ENCODE data around the gene ATP6V0A4. TPM values are rescaled to one million over a fixed set of nuclear protein-coding genes. Genes with fewer than 3 reads are reported as not detected.
A peak's percentile ranks its signal among the peaks of the same experiment; 100 is the strongest.
"Not testable (repeated sequence)": the region's sequence is repeated elsewhere in the genome, so short reads cannot be mapped to it uniquely, and the experiment has no call there.

The ATP6V0A4 gene
- polyA plus RNA-seq, 1 donor = 0.12 TPM

DNA sequence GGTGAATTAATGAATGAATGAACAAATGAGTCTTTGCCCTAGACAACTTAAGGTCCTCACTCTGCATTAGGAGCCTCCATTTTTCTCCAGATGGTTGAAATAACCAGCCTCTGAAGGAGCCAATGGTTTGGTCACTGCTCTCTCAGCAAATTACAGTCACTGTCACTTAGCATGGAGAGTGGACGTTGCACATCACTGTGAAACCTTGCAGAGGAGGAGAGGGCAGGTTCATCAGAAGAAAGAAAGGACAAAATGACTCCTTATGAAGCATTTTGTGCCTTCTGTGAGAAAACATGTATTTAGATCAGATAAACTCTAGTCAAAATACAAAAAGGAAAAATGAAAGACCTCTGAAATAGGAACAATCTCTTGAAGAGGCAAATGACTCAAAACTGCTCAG, 6.6 kb upstream of the ATP6V0A4 start:
- Histone ChIP-seq H3K27ac (ENCODE audit: low read length) (no peak overlapping the region), H3K9me3 (ENCODE audit: control insufficient read depth, low read depth, low read length) (no peaks in the 10 kb centered on the region), H3K27me3 (ENCODE audit: control insufficient read depth, insufficient read depth, low read length) (peaks cover 2% of the 10 kb centered on the region), H3K4me3 (ENCODE audit: low read length) (no peak overlapping the region), H3K36me3 (ENCODE audit: control insufficient read depth, insufficient read depth, low read length) (no peaks in the 10 kb centered on the region), H3K4me1 (ENCODE audit: control insufficient read depth, insufficient read depth, low read length) (peaks cover 2% of the 10 kb centered on the region)
- no peak for DNase-seq
- no CpG with 5 or more reads among the region's 1 CpG for WGBS (ENCODE audit: insufficient coverage, low lambda C conversion rate)

GRCh38 chr7:138802706-138803105, 4.7 kb upstream of the ATP6V0A4 start:
- no peak for DNase-seq
- Histone ChIP-seq H3K27me3 (ENCODE audit: control insufficient read depth, insufficient read depth, low read length) (peaks cover 2% of the 10 kb centered on the region), H3K4me3 (ENCODE audit: low read length) (no peak overlapping the region), H3K9me3 (ENCODE audit: control insufficient read depth, low read depth, low read length) (no peaks in the 10 kb centered on the region), H3K27ac (ENCODE audit: low read length) (no peak overlapping the region), H3K36me3 (ENCODE audit: control insufficient read depth, insufficient read depth, low read length) (no peaks in the 10 kb centered on the region), H3K4me1 (ENCODE audit: control insufficient read depth, insufficient read depth, low read length) (peaks cover 2% of the 10 kb centered on the region)
- no CpG with 5 or more reads among the region's 18 CpGs for WGBS (ENCODE audit: insufficient coverage, low lambda C conversion rate)

DNA sequence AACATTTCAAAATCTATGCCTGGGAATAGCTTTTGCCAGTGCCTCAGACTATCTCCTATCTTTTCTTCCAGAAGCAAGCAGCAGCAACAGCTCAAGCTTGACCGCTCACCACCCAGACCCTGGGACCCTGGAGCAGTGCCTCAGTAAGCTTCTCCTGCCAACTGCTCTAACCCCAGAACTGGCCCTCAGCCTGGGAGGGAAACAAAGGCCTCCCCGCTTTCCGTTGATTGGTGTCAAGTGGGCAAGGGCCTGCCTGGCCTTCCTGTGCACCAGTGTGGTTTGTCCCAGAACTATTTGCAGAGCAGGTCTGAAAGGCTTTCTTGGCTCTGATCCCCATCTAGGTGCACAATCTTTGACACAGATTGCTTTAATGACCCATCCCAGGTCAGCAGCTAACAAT, 3.3 kb upstream of the ATP6V0A4 start:
- H3K27ac ChIP-seq (ENCODE audit: low read length) = no peak overlapping the region
- WGBS (ENCODE audit: insufficient coverage, low lambda C conversion rate) = no CpG with 5 or more reads among the region's 3 CpGs
- no peak for DNase-seq

GRCh38 chr7:138799336-138800000, 1.5 kb upstream of the ATP6V0A4 start:
- peak in 1 of 2 donors; percentile 35 for DNase-seq
- Histone ChIP-seq H3K27me3 (ENCODE audit: control insufficient read depth, insufficient read depth, low read length) (peaks cover 2% of the 10 kb centered on the region), H3K27ac (ENCODE audit: low read length) (no peak overlapping the region), H3K4me1 (ENCODE audit: control insufficient read depth, insufficient read depth, low read length) (peaks cover 2% of the 10 kb centered on the region), H3K36me3 (ENCODE audit: control insufficient read depth, insufficient read depth, low read length) (no peaks in the 10 kb centered on the region), H3K4me3 (ENCODE audit: low read length) (no peak overlapping the region), H3K9me3 (ENCODE audit: control insufficient read depth, low read depth, low read length) (no peaks in the 10 kb centered on the region)
- 100% methylated on average over 1 of the region's 7 CpGs for WGBS (ENCODE audit: insufficient coverage, low lambda C conversion rate)

More for the DNA sequence above, 3.3 kb upstream of the ATP6V0A4 start:
- no peaks in the 10 kb centered on the region for H3K9me3 ChIP-seq (ENCODE audit: control insufficient read depth, low read depth, low read length)
- peaks cover 2% of the 10 kb centered on the region for H3K4me1 ChIP-seq (ENCODE audit: control insufficient read depth, insufficient read depth, low read length)
- no peaks in the 10 kb centered on the region for H3K36me3 ChIP-seq (ENCODE audit: control insufficient read depth, insufficient read depth, low read length)
- peaks cover 2% of the 10 kb centered on the region for H3K27me3 ChIP-seq (ENCODE audit: control insufficient read depth, insufficient read depth, low read length)
- no peak overlapping the region for H3K4me3 ChIP-seq (ENCODE audit: low read length)

DNA sequence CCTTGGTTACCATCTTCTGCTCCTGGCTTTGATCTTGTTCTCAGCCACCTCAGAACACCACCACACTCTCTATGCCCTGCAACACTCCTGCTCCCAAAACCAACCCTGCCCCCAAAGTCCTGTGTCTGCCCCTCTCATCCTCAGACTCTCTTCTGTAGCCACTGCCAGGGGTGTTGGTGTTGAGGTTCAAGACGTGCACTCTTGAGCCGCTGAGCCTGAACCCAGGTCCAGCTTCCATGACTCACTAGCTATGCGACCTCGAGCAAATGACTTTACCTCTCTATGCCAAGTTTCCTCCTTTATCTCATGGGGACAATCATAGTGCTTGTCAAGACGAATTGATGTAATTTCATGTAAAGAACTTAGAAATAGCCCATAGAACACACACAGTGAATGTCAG, 840 bp upstream of the ATP6V0A4 start:
- no peaks in the 10 kb centered on the region for H3K36me3 ChIP-seq (ENCODE audit: control insufficient read depth, insufficient read depth, low read length)
- no peaks in the 10 kb centered on the region for H3K9me3 ChIP-seq (ENCODE audit: control insufficient read depth, low read depth, low read length)
- WGBS (ENCODE audit: insufficient coverage, low lambda C conversion rate) = 58% methylated on average over 2 of the region's 5 CpGs
- peaks cover 2% of the 10 kb centered on the region for H3K4me1 ChIP-seq (ENCODE audit: control insufficient read depth, insufficient read depth, low read length)
- H3K27me3 ChIP-seq (ENCODE audit: control insufficient read depth, insufficient read depth, low read length) = no peaks in the 10 kb centered on the region
- H3K4me3 ChIP-seq (ENCODE audit: low read length) = no peak overlapping the region
- no peak overlapping the region for H3K27ac ChIP-seq (ENCODE audit: low read length)
- DNase-seq = no peak

GRCh38 chr7:138797046-138797445, 950 bp downstream of the ATP6V0A4 start:
- not testable (repeated sequence) for H3K9me3 ChIP-seq (ENCODE audit: control insufficient read depth, low read depth, low read length); DNase-seq; H3K27me3 ChIP-seq (ENCODE audit: control insufficient read depth, insufficient read depth, low read length); H3K4me3 ChIP-seq (ENCODE audit: low read length); H3K36me3 ChIP-seq (ENCODE audit: control insufficient read depth, insufficient read depth, low read length); H3K27ac ChIP-seq (ENCODE audit: low read length); H3K4me1 ChIP-seq (ENCODE audit: control insufficient read depth, insufficient read depth, low read length)
- WGBS (ENCODE audit: insufficient coverage, low lambda C conversion rate) = 80% methylated on average over 1 of the region's 4 CpGs

DNA sequence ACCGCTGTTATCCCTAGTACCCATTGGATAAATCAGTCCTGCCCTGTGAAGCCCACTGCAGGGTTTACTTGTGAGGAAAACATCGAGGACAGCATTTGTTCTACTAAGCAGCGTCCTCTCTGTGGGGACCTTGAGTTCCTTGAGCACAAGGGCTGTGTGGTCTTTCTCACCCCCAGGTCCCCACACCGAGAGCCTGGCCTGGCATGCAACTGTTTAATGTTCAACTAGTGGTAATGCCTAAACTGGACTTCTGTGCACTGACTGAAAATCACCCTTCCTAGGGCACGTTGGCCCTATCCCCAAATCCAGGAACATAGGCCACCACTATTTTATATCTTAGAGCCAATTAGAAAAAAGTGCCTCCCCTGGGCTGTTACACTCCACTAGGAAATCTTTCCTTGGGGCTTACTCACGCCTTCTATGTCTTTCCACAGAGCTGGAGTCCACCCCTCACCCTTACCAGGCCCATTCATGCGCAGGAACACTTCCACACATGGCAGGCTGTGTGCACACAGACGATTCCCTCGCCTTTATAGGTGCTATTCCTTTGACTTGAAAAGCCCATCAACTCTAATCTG, 1.9 kb downstream of the ATP6V0A4 start:
- Histone ChIP-seq H3K27me3 (ENCODE audit: control insufficient read depth, insufficient read depth, low read length) (no peaks in the 10 kb centered on the region), H3K9me3 (ENCODE audit: control insufficient read depth, low read depth, low read length) (no peaks in the 10 kb centered on the region), H3K27ac (ENCODE audit: low read length) (no peak overlapping the region), H3K4me3 (ENCODE audit: low read length) (no peak overlapping the region), H3K4me1 (ENCODE audit: control insufficient read depth, insufficient read depth, low read length) (peaks cover 2% of the 10 kb centered on the region), H3K36me3 (ENCODE audit: control insufficient read depth, insufficient read depth, low read length) (no peaks in the 10 kb centered on the region)
- DNase-seq = no peak
- WGBS (ENCODE audit: insufficient coverage, low lambda C conversion rate) = no CpG with 5 or more reads among the region's 9 CpGs

DNA sequence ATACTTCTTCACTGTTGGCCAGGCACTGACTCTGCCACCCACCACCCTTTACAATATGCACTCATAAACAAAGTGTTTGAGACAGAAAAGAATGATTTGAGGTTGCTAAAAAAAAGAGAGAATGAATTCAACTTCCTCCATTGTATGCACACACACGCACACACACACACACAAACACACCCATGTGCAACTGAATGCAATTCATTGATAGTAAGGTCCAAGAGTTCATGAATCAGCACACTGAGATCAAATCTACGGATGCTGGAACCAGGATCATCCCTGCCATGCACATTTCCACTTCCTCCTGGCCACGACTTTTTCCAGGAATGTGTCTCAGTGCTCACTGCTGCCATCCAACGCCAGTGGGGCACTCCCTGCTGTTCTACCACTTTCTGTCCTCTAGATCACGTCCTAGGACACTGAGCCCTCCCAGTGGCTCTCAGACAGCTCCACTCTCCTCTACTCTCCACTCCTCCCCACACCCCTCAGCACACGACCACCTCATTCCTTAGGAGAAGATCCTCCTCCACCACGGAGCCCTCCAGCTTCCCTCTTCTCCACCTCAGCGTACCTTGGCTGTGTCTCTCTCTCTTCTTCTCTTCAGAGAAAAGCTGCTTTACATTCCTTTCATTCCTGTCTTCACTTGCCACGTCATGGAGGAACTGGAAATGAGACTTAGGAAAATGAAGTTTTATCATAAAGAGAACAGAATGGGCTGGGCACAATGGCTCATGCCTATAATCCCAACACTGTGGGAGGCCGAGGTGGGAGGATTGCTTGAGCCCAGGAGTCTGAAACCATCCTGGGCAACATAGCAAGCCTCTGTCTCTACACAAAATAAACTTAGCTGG, 12.2 kb downstream of the ATP6V0A4 start:
- H3K27ac ChIP-seq (ENCODE audit: low read length) = no peak overlapping the region
- H3K36me3 ChIP-seq (ENCODE audit: control insufficient read depth, insufficient read depth, low read length) = no peaks in the 10 kb centered on the region
- H3K4me3 ChIP-seq (ENCODE audit: low read length) = no peak overlapping the region
- no peaks in the 10 kb centered on the region for H3K9me3 ChIP-seq (ENCODE audit: control insufficient read depth, low read depth, low read length)
- no peaks in the 10 kb centered on the region for H3K4me1 ChIP-seq (ENCODE audit: control insufficient read depth, insufficient read depth, low read length)
- WGBS (ENCODE audit: insufficient coverage, low lambda C conversion rate) = 29% methylated on average over 1 of the region's 10 CpGs
- peak in 1 of 2 donors; percentile 24 for DNase-seq
- no peaks in the 10 kb centered on the region for H3K27me3 ChIP-seq (ENCODE audit: control insufficient read depth, insufficient read depth, low read length)

GRCh38 chr7:138784692-138785091, 13.3 kb downstream of the ATP6V0A4 start:
- DNase-seq = no peak
- WGBS (ENCODE audit: insufficient coverage, low lambda C conversion rate) = no CpG with 5 or more reads among the region's 4 CpGs
- Histone ChIP-seq H3K4me3 (ENCODE audit: low read length) (no peak overlapping the region), H3K27ac (ENCODE audit: low read length) (no peak overlapping the region), H3K9me3 (ENCODE audit: control insufficient read depth, low read depth, low read length) (no peaks in the 10 kb centered on the region), H3K4me1 (ENCODE audit: control insufficient read depth, insufficient read depth, low read length) (no peaks in the 10 kb centered on the region), H3K36me3 (ENCODE audit: control insufficient read depth, insufficient read depth, low read length) (no peaks in the 10 kb centered on the region), H3K27me3 (ENCODE audit: control insufficient read depth, insufficient read depth, low read length) (no peaks in the 10 kb centered on the region)

DNA sequence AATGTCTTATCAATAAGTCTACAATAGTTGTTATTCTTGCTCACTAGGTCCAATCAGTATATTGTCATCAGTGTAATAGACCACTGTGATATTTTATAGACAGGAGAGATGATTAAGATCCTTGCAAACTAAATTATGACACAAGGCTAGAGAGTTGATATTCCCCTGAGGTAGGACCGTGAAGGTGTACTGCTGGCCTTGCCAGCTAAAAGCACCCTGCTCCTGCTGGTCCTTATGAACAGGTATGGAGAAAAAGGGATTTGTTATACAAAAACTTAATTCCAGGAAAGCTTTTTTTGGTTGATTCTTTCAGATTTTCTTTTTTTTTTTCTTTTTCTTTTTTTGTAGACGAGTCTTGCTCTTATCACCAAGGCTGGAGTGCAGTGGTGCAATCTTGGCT, 17.0 kb downstream of the ATP6V0A4 start:
- H3K9me3 ChIP-seq (ENCODE audit: control insufficient read depth, low read depth, low read length) = no peaks in the 10 kb centered on the region
- H3K4me3 ChIP-seq (ENCODE audit: low read length) = no peak overlapping the region
- WGBS (ENCODE audit: insufficient coverage, low lambda C conversion rate) = 100% methylated on average over 1 of the region's 2 CpGs
- H3K36me3 ChIP-seq (ENCODE audit: control insufficient read depth, insufficient read depth, low read length) = no peaks in the 10 kb centered on the region
- no peaks in the 10 kb centered on the region for H3K27me3 ChIP-seq (ENCODE audit: control insufficient read depth, insufficient read depth, low read length)
- H3K27ac ChIP-seq (ENCODE audit: low read length) = no peak overlapping the region
- no peak for DNase-seq
- H3K4me1 ChIP-seq (ENCODE audit: control insufficient read depth, insufficient read depth, low read length) = peaks cover 5% of the 10 kb centered on the region
